NCI-H2081 (cell line): ENCODE data around the gene NR0B2.
A peak's percentile ranks its signal among the peaks of the same experiment; 100 is the strongest.

Experiments used
- DNase-seq, 2 experiments: peaks; one replicate each; lab custom pipeline; 2025; lab: John Stamatoyannopoulos, UW

The NR0B2 gene

DNA sequence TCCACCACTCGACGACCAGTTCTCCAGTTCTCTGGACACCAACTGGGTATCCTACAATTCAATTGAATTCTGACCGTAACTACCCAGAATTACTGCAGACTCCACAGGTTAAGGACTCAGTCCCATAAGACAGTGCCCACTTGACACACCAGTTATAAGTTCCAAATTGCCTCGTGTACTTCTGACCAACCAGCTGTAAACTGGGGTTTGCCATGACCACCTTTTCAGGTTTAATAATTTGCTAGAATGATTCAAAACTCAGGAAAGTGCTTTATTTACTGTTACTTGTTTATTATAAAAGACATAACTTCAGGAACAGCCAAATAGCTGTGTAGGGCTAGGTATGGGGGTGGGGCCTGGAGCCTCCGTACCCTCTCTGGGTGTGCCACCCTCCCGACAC lies 23.0 kb upstream of the NR0B2 start:
- DNase-seq, result no peak

GRCh38 chr1:26932531-26932930 lies 18.8 kb upstream of the NR0B2 start:
- no peak for DNase-seq

DNA sequence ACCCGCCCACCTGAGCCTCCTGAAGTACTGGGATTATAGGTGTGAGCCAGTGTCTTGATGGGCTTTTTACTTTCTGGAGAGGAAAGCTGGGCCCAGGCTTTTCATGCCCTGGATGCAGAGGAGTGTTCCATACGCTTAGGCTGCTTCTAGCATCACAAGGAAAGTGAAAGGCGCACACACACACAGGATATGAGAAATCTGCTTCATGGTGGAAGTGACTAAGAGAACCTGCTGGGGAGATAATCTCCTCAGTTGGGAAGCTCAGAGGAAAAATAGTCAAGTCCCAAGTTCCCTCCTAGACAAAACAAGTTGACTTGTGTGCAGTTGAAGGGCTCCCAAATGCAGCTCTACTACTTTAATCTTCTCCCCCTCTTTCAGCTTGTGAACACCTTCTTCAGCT lies 9.9 kb upstream of the NR0B2 start:
- DNase-seq, result no peak

DNA sequence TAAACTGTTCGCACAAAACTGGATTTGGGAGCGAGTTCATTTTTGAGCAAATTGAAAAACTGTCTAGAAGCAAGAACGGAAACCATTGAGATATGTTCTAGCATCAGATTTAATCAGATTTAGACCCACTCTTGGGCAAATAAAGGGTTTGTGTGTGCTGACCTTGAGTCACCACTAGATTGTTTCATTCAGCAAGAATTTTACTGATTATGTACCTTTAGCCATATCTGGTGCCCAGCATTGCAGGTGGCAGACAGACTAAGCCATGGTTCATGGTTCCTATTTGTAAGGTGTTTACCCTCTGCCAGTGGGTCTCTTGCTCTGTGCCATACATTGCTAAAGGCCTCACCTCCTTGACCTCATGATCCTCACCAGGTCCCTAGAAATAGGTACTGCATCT lies 9.1 kb upstream of the NR0B2 start:
- DNase-seq, result no peak

- DNase-seq, result no peak
Observed at GRCh38 chr1:26922431-26922729, 8.6 kb upstream of the NR0B2 start.

GRCh38 chr1:26921540-26922430 lies 8.0 kb upstream of the NR0B2 start, which contains the start of gene NUDC:
TSS of gene NUDC (plus strand) at chr1:26921743. CDS start at chr1:26921849, 106 bp downstream.
- DNase-seq, result peak; percentile 90 to 95

- no peak for DNase-seq
Observed at GRCh38 chr1:26921126-26921539, 7.4 kb upstream of the NR0B2 start.

GRCh38 chr1:26915204-26915842 lies 1.5 kb upstream of the NR0B2 start:
- no peak for DNase-seq

DNA sequence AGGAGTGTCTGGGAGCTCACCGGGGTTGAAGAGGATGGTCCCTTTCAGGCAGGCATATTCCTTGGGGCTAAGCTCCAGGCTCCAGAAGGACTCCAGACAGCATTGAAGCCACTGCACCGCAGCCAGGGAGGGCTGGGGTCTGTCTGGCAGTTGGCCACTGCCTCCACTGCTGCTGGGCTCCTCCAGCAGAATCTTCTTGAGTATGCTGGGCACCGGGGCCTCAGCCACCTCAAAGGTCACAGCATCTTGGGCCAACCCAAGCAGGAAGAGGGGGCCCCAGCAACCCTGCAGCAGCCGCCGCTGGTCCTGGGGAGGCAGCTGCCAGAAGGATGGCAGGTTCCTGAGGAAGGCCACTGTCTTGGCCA lies 404 bp downstream of the NR0B2 start:
- no peak for DNase-seq

DNA sequence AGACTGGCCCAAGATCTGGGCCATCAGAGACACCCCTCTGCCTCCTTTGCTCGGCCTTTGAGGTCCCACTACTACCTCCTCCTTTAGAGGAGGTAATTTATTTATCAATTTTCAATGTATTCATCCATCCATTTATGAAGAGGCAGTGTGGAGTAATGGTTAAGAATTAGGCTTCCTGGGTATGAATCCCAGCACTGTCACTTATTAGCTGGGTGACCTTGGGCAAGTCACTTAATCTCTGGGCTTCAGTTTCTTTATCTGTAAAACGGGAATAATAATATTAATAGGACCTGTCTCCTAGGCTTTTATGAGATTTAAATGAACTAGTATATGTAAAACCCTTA lies 1.7 kb downstream of the NR0B2 start:
- DNase-seq, result no peak

DNA sequence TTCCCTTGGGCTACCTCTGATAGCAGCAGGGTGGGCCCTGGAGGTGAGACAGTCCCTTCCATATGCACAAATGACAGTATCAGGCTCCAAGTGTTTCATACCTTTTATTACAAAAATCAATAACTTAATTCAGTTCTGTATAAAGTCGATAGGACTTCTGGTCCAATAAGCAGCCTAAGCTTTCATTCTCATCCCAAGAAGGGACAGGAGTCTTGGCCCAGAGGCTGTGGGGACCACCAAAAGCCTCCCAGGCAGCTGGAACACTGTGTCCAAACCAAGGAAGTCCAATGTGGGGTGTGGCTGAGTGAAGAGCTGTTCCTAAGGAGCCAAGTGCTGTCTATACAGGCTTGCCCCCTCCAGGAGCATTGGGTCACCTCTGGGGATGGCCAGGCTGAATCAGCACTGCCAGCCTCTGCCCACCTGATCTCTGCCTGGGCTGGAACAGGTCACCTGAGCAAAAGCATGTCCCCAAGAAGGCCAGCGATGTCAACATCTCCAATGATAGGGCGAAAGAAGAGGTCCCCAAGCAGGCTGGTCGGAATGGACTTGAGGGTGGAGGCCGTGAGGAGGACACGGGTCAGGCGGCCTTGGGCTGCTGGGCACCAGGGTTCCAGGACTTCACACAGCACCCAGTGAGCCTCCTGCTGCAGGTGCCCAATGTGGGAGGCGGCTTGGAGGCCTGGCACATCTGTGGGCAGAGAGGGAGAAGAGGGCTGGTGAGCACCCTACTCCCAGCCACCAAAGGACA lies 2.2 kb downstream of the NR0B2 start:
- DNase-seq, result no peak

DNA sequence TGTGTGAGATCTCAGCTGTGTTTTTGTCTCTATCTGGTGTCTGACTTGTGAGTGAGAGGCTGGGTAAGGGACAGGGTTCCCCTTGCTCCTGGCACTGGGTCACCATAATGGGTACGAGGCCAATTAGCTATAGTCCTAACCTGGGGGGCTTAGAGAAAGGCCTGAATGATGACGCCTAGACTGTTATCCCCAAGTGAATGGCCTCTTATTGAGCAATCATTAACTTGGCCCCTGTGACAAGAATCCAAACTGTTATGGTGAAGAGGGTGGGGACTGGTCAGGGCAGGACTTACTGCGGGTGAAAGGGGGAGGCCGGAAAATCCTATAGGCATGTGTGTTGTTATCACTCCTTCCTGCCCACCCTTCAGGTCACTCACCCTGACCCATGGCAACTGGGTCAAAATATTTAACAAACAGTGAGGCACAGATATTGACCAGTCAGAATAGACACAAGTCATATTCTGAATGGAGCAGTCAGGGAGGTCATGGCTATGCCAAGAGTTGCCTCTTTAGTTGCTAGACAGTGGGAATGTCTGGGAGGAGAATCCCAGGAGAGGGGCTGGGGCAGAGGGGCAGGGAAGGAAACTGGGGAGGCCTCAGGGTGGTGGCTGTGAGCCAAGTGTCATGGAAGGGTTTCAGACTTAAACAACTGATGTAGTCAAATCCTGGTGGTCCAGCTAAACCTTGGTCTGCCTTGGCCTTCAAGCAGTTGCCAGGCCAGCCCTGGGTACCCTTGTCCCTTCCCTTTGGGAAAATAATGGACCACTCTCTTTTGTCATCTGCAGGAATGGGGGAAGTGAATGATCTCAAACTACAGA lies 3.2 kb downstream of the NR0B2 start:
- no peak for DNase-seq

GRCh38 chr1:26909951-26910342 lies 3.8 kb downstream of the NR0B2 start:
- no peak for DNase-seq

DNA sequence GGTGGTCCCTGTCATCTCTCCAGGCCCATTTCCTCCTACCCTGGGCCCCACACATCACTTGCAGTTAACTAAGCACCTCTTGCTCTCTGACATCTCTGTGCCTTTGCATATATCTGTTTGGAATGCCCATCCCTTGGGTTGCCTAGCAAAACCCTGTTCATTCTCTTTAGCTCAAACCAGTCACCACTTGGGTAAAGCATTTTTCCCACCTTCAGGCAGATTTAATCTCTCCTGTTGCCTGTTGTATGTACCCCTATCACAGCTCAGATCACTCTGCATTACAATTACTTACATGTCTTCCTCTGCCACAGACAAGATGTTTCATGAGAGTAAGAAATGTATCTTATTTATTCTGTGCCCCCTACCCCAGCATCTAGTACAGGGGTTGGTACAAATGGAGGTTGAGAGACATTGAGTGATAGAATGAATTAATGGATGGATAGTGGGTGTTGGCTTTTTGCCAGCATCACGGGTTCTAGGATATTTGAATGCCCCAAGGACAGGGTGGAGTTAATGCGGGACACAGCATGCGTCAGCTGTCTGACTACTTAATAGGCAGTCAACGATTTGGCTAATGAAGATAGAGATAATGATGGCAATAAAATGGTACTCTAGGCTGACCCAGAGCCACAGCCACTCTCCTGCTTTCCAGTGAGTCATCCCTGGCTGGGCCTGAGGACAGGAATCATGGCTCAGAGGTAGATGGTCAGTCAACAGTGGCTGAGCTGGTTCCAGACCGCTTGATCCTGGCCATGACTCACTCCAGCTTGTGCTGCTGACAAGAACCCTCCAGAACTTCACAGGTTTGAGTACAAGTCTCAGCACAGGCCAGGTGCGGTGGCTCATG lies 6.5 kb downstream of the NR0B2 start:
- DNase-seq, result no peak

DNA sequence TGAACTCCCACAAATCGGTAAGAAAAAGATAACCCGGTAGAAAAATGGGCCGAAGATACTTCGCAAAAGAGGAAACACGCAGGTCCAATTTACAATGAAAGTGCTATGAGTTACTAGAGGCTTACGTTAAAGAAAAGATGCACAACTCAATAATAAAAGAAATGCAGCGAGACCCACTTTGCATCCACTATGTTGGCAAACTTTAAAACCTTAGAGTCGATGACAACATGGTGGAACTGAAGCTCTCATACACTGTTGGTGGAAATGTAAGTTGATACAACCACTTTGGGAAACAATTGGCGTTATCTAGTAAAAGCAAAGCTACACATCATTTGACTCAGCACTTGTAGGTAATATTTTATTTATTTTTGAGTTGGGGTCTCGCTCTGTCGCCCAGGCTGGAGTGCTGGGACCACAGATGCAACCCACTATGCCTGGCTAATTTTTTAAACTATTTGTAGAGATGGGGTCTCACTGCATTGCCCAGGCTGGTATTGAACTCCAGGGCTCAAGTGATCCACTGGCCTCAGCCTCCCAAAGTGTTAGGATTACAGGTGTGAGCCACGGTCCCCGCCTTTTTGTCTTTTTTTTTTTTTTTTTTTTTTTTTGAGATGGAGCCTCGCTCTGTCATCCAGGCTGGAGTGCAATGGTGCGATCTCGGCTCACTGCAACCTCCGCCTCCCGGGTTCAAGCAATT lies 12.8 kb downstream of the NR0B2 start:
- no peak for DNase-seq

DNA sequence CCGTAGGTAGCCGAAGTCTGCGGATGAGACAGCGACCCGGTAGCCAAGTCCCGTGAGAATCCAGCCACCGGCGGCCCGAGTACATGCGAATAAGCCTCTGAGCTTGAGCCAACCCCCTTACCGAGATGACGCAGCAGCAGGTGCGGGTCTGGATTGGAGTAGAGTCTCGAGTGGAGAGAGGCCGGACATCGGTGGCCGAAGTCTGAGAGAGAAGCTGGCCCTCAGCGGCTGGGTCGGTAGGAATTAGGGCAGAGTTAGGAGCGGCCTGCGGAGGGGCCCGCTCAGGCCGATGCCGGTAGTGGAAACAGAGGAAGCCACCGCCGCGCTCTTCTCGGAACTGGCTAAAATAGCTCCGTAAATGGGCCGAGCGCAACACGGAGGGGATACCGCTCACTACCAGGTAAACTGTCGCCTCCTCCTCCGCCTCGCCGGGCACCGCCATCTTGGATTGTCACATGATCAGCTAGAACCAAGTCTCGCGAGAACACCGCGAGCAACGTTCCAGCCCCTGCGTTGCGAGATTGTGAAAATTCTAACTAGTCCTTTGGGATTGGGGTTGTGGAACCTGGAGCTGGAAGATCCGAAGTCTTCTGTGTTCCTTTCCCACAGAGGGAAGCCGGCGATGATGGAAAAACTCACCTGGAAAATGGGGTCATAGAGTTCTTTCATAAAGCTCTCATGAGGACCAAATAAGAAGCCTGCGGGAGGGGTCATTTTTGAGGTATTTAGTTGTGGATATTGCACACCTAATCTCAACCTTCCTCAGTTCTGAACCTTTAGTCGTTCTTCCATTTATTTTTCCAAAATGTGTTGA lies 13.6 kb downstream of the NR0B2 start, which contains the start of gene GPATCH3:
Gene GPATCH3, minus strand, starts transcription at position 467 of the 814 bp plus-strand sequence. Its CDS starts 25 bp downstream, at position 442.
- peak; percentile 86 to 91 for DNase-seq

GRCh38 chr1:26897351-26897750 lies 16.4 kb downstream of the NR0B2 start:
- DNase-seq, result no peak

- no peak for DNase-seq
Observed at GRCh38 chr1:26894263-26894662, 19.5 kb downstream of the NR0B2 start.

GRCh38 chr1:26890467-26890796 lies 23.3 kb downstream of the NR0B2 start:
- DNase-seq, result no peak
